Measurements from ENCODE around the gene MAPKBP1.

- no peak for TF ChIP-seq CTCF (IDR thresholded peaks at IDR 0.05)
- TF ChIP-seq POLR2A (IDR thresholded peaks at IDR 0.05): no peak
These were observed 96.4 kb downstream of the MAPKBP1 start for GRCh38 chr15:41870689-41871081.
